Cardiac muscle cell (in vitro differentiated cells and primary cell): ENCODE results near the gene ALOX15. TPM values are rescaled to one million over a fixed set of nuclear protein-coding genes. Genes with fewer than 3 reads are reported as not detected.

ENCODE experiments used
- DNase-seq, 2 donors: peaks; one replicate each; pipeline versions ENCODE4 v3.0.0 to v3.0.0-alpha.2; 2010 to 2017; ENCODE audit warnings: low read depth in 1 of 2, low spot score in 1 of 2
- H3K27ac ChIP-seq: fragments of 200-600 bp; sonication (generic); 2 replicates; pipeline ENCODE4 v1.5.1; 2016
- H3K27me3 ChIP-seq: fragments of 200-600 bp; sonication (generic); 2 replicates; pipeline ENCODE4 v1.6.0; 2016; ENCODE audit warnings: control low read depth
- H3K36me3 ChIP-seq: fragments of 200-600 bp; sonication (generic); 2 replicates; pipeline ENCODE4 v1.5.1; 2016; ENCODE audit warnings: control low read depth
- H3K4me1 ChIP-seq: fragments of 200-600 bp; sonication (generic); 2 replicates; pipeline ENCODE4 v1.8.1; 2017; ENCODE audit warnings: low read depth, mild to moderate bottlenecking, mixed run types
- H3K4me3 ChIP-seq: fragments of 200-600 bp; sonication (generic); 2 replicates; pipeline ENCODE4 v1.5.1; 2016; ENCODE audit warnings: mild to moderate bottlenecking
- H3K9me3 ChIP-seq: fragments of 200-600 bp; sonication (generic); 2 replicates; pipeline ENCODE4 v1.5.1; 2017; ENCODE audit warnings: low read depth, mild to moderate bottlenecking, control low read depth
- CTCF ChIP-seq: IDR thresholded peaks from 2 replicates; pipeline ENCODE4 v1.5.1; 2012; ENCODE audit warnings: low read depth, mild to moderate bottlenecking, low read length
- polyA plus RNA-seq: library from polyadenylated mRNA; unstranded; fragments of >200 nt; fragmentation: Nextera tagmentation; extraction: Ambion mirVana; gene quantifications from 2 replicates; pipeline ENCODE4 v1.2.1, GENCODE V29; 2016
- total RNA-seq: library from RNA; depleted of rRNA; stranded (reverse); fragments of >200 nt; gene quantifications from 2 replicates; pipeline ENCODE4 v1.2.3, GENCODE V29; 2016

The ALOX15 gene
- total and polyA plus RNA-seq, 2 experiments from 2014 or later: 0.71 to 1.5 TPM

- H3K4me1 ChIP-seq: peaks cover 43% of the 10 kb centered on the region
- H3K4me3 ChIP-seq: no peak overlapping the region
- H3K27ac ChIP-seq: peak overlapping the region; percentile 12
- H3K9me3 ChIP-seq: no peaks in the 10 kb centered on the region
- no peak for DNase-seq
- no peaks in the 10 kb centered on the region for H3K36me3 ChIP-seq
- TF ChIP-seq CTCF: no peak
- no peaks in the 10 kb centered on the region for H3K27me3 ChIP-seq
These were observed 58.3 kb downstream of the ALOX15 start for GRCh38 chr17:4583206-4583605.

GRCh38 chr17:4582691-4583090, 58.8 kb downstream of the ALOX15 start:
- Histone ChIP-seq H3K27ac (peak overlapping the region; percentile 12), H3K27me3 (no peaks in the 10 kb centered on the region), H3K36me3 (no peaks in the 10 kb centered on the region), H3K9me3 (no peaks in the 10 kb centered on the region), H3K4me1 (peaks cover 40% of the 10 kb centered on the region), H3K4me3 (no peak overlapping the region)
- no peak for TF ChIP-seq CTCF
- DNase-seq: no peak

GRCh38 chr17:4582101-4582501, 59.4 kb downstream of the ALOX15 start:
- H3K9me3 ChIP-seq: no peaks in the 10 kb centered on the region
- TF ChIP-seq CTCF: no peak
- H3K27me3 ChIP-seq: no peaks in the 10 kb centered on the region
- peaks cover 40% of the 10 kb centered on the region for H3K4me1 ChIP-seq
- DNase-seq: no peak
- H3K4me3 ChIP-seq: no peak overlapping the region
- H3K36me3 ChIP-seq: no peaks in the 10 kb centered on the region
- no peak overlapping the region for H3K27ac ChIP-seq

Other genes starting within 250 kb of the ALOX15 start
- gene SPNS3, start 207.7 kb downstream of the ALOX15 start, total RNA-seq: not detected in 2 replicates
- not detected in 2 replicates for gene SPNS3, start 207.7 kb downstream of the ALOX15 start, polyA plus RNA-seq
- gene SPNS2, start 142.8 kb downstream of the ALOX15 start, total RNA-seq: 1.0 and 3.5 TPM in 2 replicates
- 1.6 and 1.7 TPM in 2 replicates for gene SPNS2, start 142.8 kb downstream of the ALOX15 start, polyA plus RNA-seq
- 47.4 and 57.1 TPM in 2 replicates for gene MYBBP1A, start 86.3 kb downstream of the ALOX15 start, total RNA-seq
- gene MYBBP1A, start 86.3 kb downstream of the ALOX15 start, polyA plus RNA-seq: 51.5 and 69.3 TPM in 2 replicates
- not detected in 2 replicates for gene GGT6, start 81.1 kb downstream of the ALOX15 start, total RNA-seq
- gene GGT6, start 81.1 kb downstream of the ALOX15 start, polyA plus RNA-seq: not detected in 2 replicates
- 176 and 184 TPM in 2 replicates for gene SMTNL2, start 57.1 kb downstream of the ALOX15 start, total RNA-seq
- 269 TPM in 2 replicates for gene SMTNL2, start 57.1 kb downstream of the ALOX15 start, polyA plus RNA-seq
- gene PELP1, start 62.5 kb upstream of the ALOX15 start, total RNA-seq: 47.3 and 63.2 TPM in 2 replicates
- gene PELP1, start 62.5 kb upstream of the ALOX15 start, polyA plus RNA-seq: 52.6 and 77.7 TPM in 2 replicates
- 14.4 and 17.3 TPM in 2 replicates for gene ARRB2, start 69.0 kb upstream of the ALOX15 start, total RNA-seq
- 23.3 and 33.0 TPM in 2 replicates for gene ARRB2, start 69.0 kb upstream of the ALOX15 start, polyA plus RNA-seq
- gene MED11, start 89.8 kb upstream of the ALOX15 start, total RNA-seq: 36.8 and 47.7 TPM in 2 replicates
- 39.1 and 40.8 TPM in 2 replicates for gene MED11, start 89.8 kb upstream of the ALOX15 start, polyA plus RNA-seq
- not detected in 2 replicates for gene ZMYND15, start 98.2 kb upstream of the ALOX15 start, total RNA-seq
- not detected in 2 replicates for gene ZMYND15, start 98.2 kb upstream of the ALOX15 start, polyA plus RNA-seq
- 0.60 and 0.66 TPM in 2 replicates for gene CXCL16, start 98.2 kb upstream of the ALOX15 start, total RNA-seq
- gene CXCL16, start 98.2 kb upstream of the ALOX15 start, polyA plus RNA-seq: 0.89 and 1.2 TPM in 2 replicates
- gene TM4SF5, start 130.2 kb upstream of the ALOX15 start, total RNA-seq: not detected in 2 replicates
- gene TM4SF5, start 130.2 kb upstream of the ALOX15 start, polyA plus RNA-seq: not detected in 2 replicates
- gene VMO1, start 144.7 kb upstream of the ALOX15 start, total RNA-seq: 0.78 and 2.2 TPM in 2 replicates
- gene VMO1, start 144.7 kb upstream of the ALOX15 start, polyA plus RNA-seq: 1.1 and 1.2 TPM in 2 replicates
- gene GLTPD2, start 147.3 kb upstream of the ALOX15 start, total RNA-seq: not detected in 2 replicates
- gene GLTPD2, start 147.3 kb upstream of the ALOX15 start, polyA plus RNA-seq: 4.1 and 5.4 TPM in 2 replicates
- gene PSMB6, start 154.5 kb upstream of the ALOX15 start, total RNA-seq: 136 and 260 TPM in 2 replicates
- gene PSMB6, start 154.5 kb upstream of the ALOX15 start, polyA plus RNA-seq: 409 and 580 TPM in 2 replicates
- 15.0 and 18.3 TPM in 2 replicates for gene PLD2, start 165.5 kb upstream of the ALOX15 start, total RNA-seq
- 12.4 and 16.8 TPM in 2 replicates for gene PLD2, start 165.5 kb upstream of the ALOX15 start, polyA plus RNA-seq
- gene MINK1, start 191.7 kb upstream of the ALOX15 start, total RNA-seq: 31.3 and 47.7 TPM in 2 replicates
- gene MINK1, start 191.7 kb upstream of the ALOX15 start, polyA plus RNA-seq: 27.1 and 35.9 TPM in 2 replicates